Ovary (tissue), 3 donors: ENCODE data around the gene CSGALNACT2.

Experiments used
- EP300 ChIP-seq: sonication (generic); formaldehyde crosslinking; IDR thresholded peaks from one replicate; pipeline ENCODE4 v1.6.1; 2017; ENCODE audit warnings: antibody characterized with exemption
- POLR2A ChIP-seq: fragments of 450-650 bp; IDR thresholded peaks from one replicate; pipeline ENCODE4 v1.6.1; 2017; ENCODE audit warnings: antibody characterized with exemption, mild to moderate bottlenecking, moderate library complexity
- TF ChIP-seq, protein P1 (sequence below), 3 donors: fragments of 450-650 bp in 2 of 3; fragments of 200-600 bp in 1 of 3; IDR thresholded peaks; one replicate each; pipeline versions ENCODE4 v1.5.1 to v1.8.0; 2016 to 2022; ENCODE audit warnings: antibody characterized with exemption in 3 of 3, mild to moderate bottlenecking in 1 of 3
- donor health status: DM: no; HTN: no; CAD: no.

DNA sequence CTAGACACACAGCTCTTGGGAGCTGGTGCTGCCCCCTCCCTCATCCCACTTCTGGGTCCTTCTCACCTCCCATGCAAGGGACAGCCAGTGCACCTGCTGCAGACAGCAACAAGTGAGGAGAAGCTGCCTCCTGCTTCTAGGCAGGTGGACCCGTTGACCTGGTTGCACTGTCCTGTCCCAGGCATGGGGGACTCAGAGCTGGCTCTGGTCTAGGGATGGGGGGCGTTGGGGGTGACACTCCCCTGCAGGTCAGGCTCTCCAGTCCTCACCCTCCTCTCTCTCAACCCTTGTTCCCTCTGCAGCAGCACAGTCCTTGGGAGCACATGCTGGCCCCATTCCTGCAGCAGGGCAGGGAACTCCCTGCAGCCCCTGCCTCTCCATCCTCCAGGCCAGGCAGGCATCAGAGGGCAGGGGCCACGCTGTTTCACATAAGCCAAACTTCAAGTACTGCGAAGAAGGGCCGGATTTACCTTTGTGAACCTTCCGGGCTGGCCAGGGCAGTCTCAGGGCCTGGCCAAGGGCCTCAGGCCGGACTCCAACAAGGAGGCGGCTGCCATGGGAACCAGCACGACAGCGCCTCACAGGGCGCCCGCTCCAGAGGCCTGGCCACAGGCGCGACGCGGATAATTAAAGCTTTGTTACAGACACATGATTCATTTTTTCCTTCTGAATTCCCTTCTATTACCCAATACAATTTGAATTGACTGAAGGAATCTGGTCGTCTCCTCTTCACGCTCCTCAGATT, 80.1 kb downstream of the CSGALNACT2 start:
- TF ChIP-seq, protein P1, sequence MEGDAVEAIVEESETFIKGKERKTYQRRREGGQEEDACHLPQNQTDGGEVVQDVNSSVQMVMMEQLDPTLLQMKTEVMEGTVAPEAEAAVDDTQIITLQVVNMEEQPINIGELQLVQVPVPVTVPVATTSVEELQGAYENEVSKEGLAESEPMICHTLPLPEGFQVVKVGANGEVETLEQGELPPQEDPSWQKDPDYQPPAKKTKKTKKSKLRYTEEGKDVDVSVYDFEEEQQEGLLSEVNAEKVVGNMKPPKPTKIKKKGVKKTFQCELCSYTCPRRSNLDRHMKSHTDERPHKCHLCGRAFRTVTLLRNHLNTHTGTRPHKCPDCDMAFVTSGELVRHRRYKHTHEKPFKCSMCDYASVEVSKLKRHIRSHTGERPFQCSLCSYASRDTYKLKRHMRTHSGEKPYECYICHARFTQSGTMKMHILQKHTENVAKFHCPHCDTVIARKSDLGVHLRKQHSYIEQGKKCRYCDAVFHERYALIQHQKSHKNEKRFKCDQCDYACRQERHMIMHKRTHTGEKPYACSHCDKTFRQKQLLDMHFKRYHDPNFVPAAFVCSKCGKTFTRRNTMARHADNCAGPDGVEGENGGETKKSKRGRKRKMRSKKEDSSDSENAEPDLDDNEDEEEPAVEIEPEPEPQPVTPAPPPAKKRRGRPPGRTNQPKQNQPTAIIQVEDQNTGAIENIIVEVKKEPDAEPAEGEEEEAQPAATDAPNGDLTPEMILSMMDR (IDR thresholded peaks at IDR 0.05) = no peak
- TF ChIP-seq POLR2A (no peak), EP300 (no peak)
